SK-N-SH (cell line): ENCODE measurements around the gene TAC4. TPM values are rescaled to one million over a fixed set of nuclear protein-coding genes. Genes with fewer than 3 reads are reported as not detected.

Experiments
- CTCF ChIA-PET: fragments of 300-600, 350-600 bp; formaldehyde crosslinking; extraction: SDS; loops from one replicate; lab custom pipeline; 2021; lab: Yijun Ruan, JAX
- POLR2A ChIA-PET: fragments of 350-600 bp; sonication (Branson Sonifier 250); formaldehyde crosslinking; extraction: SDS; loops from one replicate; lab custom pipeline; 2020; ENCODE audit warnings: antibody characterized with exemption, inconsistent platforms; lab: Yijun Ruan, JAX
- DNase-seq: peaks from one replicate; pipeline ENCODE4 v3.0.0; 2012
- H2AFZ ChIP-seq: fragments of 200-600 bp; sonication (generic); 2 replicates; pipeline ENCODE4 v1.8.1; 2016; ENCODE audit warnings: antibody characterized with exemption, mild to moderate bottlenecking, low read depth
- H3F3A ChIP-seq: fragments of 200-600 bp; sonication (generic); replicated peaks from 2 replicates; pipeline ENCODE3; 2016; ENCODE audit warnings: antibody characterized with exemption, mild to moderate bottlenecking; ENCODE audit not compliant: insufficient read depth
- H3K27ac ChIP-seq, 2 experiments: fragments of 200-500 bp in 1 of 2; fragments of 200-600 bp in 1 of 2; sonication (Bioruptor generic) in 1 of 2; sonication (generic), shearing (Covaris generic) in 1 of 2; 2 replicates each; pipeline versions ENCODE4 v1.5.1 to v1.6.1; 2014 to 2016; ENCODE audit warnings: low read depth in 2 of 2, inconsistent platforms in 1 of 2, low read length in 1 of 2, mild to moderate bottlenecking in 1 of 2, mixed read lengths in 1 of 2
- H3K27me3 ChIP-seq: fragments of 200-600 bp; sonication (generic), shearing (Covaris generic); 2 replicates; pipeline ENCODE4 v1.6.1; 2016; ENCODE audit warnings: mixed run types; ENCODE audit not compliant: insufficient read depth
- H3K36me3 ChIP-seq, 2 experiments: fragments of 200-500 bp in 1 of 2; fragments of 200-600 bp in 1 of 2; sonication (Bioruptor generic) in 1 of 2; sonication (generic) in 1 of 2; replicated peaks in 1 of 2; 2 replicates each; pipeline versions ENCODE3 to v1.5.1; 2014 to 2016; ENCODE audit warnings: low read length in 1 of 2, mild to moderate bottlenecking in 1 of 2; ENCODE audit not compliant: insufficient read depth in 2 of 2, control insufficient read depth in 1 of 2
- H3K4me1 ChIP-seq, 2 experiments: fragments of 200-500 bp in 1 of 2; fragments of 200-600 bp in 1 of 2; sonication (Bioruptor generic) in 1 of 2; sonication (generic), shearing (Covaris generic) in 1 of 2; 2 replicates each; pipeline versions ENCODE4 v1.5.1 to v1.6.1; 2014 to 2016; ENCODE audit warnings: low read depth in 1 of 2, low read length in 1 of 2, mixed run types in 1 of 2; ENCODE audit not compliant: insufficient read depth in 2 of 2, control insufficient read depth in 1 of 2
- H3K4me2 ChIP-seq: fragments of 200-600 bp; sonication (generic), shearing (Covaris generic); 2 replicates; pipeline ENCODE4 v1.6.1; 2017; ENCODE audit warnings: mixed run types
- H3K4me3 ChIP-seq, 2 experiments: fragments of 200-500 bp in 1 of 2; fragments of 200-600 bp in 1 of 2; sonication (Bioruptor generic) in 1 of 2; sonication (generic), shearing (Covaris generic) in 1 of 2; 2 replicates each; pipeline versions ENCODE4 v1.5.1 to v1.8.1; 2014 to 2016; ENCODE audit warnings: low read depth in 2 of 2, inconsistent platforms in 1 of 2, low read length in 1 of 2, mild to moderate bottlenecking in 1 of 2, mixed read lengths in 1 of 2, moderate library complexity in 1 of 2
- H3K79me2 ChIP-seq: fragments of 200-600 bp; sonication (generic); 2 replicates; pipeline ENCODE4 v1.8.1; 2017; ENCODE audit warnings: mild to moderate bottlenecking; ENCODE audit not compliant: insufficient read depth
- H3K9ac ChIP-seq: fragments of 200-600 bp; sonication (generic); 2 replicates; pipeline ENCODE4 v1.6.1; 2017; ENCODE audit warnings: mixed run types
- H3K9me2 ChIP-seq: fragments of 200-600 bp; sonication (generic); 2 replicates; pipeline ENCODE4 v1.6.1; 2017; ENCODE audit warnings: mixed run types
- H3K9me3 ChIP-seq: fragments of 200-600 bp; sonication (generic); 2 replicates; pipeline ENCODE4 v1.6.1; 2017; ENCODE audit warnings: mixed run types, mild to moderate bottlenecking, moderate library complexity
- H4K20me1 ChIP-seq: fragments of 200-600 bp; sonication (generic); 2 replicates; pipeline ENCODE4 v1.6.1; 2017; ENCODE audit warnings: mild to moderate bottlenecking, mixed run types; ENCODE audit not compliant: insufficient read depth
- CHD2 ChIP-seq: fragments of 150-350 bp; IDR thresholded peaks from 2 replicates; pipeline ENCODE4 v1.6.1; 2018; ENCODE audit warnings: low read length; ENCODE audit not compliant: partially characterized antibody
- ELF1 ChIP-seq: IDR thresholded peaks from 2 replicates; pipeline ENCODE4 v1.4.0; 2012
- EZH2phosphoT487 ChIP-seq: fragments of 200-600 bp; sonication (generic); IDR thresholded peaks from 2 replicates; pipeline ENCODE4 v1.6.1; 2017; ENCODE audit warnings: low read depth, mixed run types, mild to moderate bottlenecking, antibody characterized with exemption, moderate library complexity, borderline replicate concordance
- FOSL2 ChIP-seq: IDR thresholded peaks from 2 replicates; pipeline ENCODE4 v1.4.0; 2012; ENCODE audit warnings: low read depth, mild to moderate bottlenecking, moderate library complexity, borderline replicate concordance
- FOXJ3 ChIP-seq: sonication (generic); formaldehyde crosslinking; IDR thresholded peaks from 2 replicates; pipeline ENCODE4 v1.5.1; 2020; ENCODE audit warnings: mild to moderate bottlenecking, missing genetic modification reagents
- FOXM1 ChIP-seq: IDR thresholded peaks from 2 replicates; pipeline ENCODE4 v1.4.0; 2012; ENCODE audit warnings: low read depth, mild to moderate bottlenecking
- NRF1 ChIP-seq: IDR thresholded peaks from 2 replicates; pipeline ENCODE4 v1.6.1; 2012; ENCODE audit warnings: low read depth, mild to moderate bottlenecking, low read length
- POLR2AphosphoS5 ChIP-seq: IDR thresholded peaks from 2 replicates; pipeline ENCODE4 v1.6.1; 2012; ENCODE audit warnings: low read depth, low read length
- RAD21 ChIP-seq: IDR thresholded peaks from 2 replicates; pipeline ENCODE4 v1.6.1; 2012; ENCODE audit warnings: mild to moderate bottlenecking, low read length
- RCOR1 ChIP-seq: fragments of 150-350 bp; IDR thresholded peaks from 2 replicates; pipeline ENCODE4 v1.6.1; 2017; ENCODE audit warnings: antibody characterized with exemption, low read length
- RFX5 ChIP-seq: IDR thresholded peaks from 2 replicates; pipeline ENCODE4 v1.6.1; 2012; ENCODE audit warnings: mild to moderate bottlenecking, improper control_type of control experiment, low read length
- RXRA ChIP-seq: IDR thresholded peaks from 2 replicates; pipeline ENCODE4 v1.4.0; 2012; ENCODE audit warnings: low read depth, mild to moderate bottlenecking, borderline replicate concordance
- SIN3A ChIP-seq: IDR thresholded peaks from 2 replicates; pipeline ENCODE4 v1.6.1; 2012; ENCODE audit warnings: low read depth, mild to moderate bottlenecking, low read length, moderate library complexity, borderline replicate concordance
- SMC3 ChIP-seq: IDR thresholded peaks from 2 replicates; pipeline ENCODE4 v1.6.1; 2012; ENCODE audit warnings: low read depth, low read length, improper control_type of control experiment
- TCF12 ChIP-seq: IDR thresholded peaks from 2 replicates; pipeline ENCODE4 v1.4.0; 2012
- WGBS: methylation state at CpG from one replicate; pipeline ENCODE4 v1.1.6; 2017; ENCODE audit warnings: low lambda C conversion rate; 5-methylcytosine and 5-hydroxymethylcytosine counted together
- polyA plus RNA-seq, 3 experiments: library from polyadenylated mRNA; depleted of rRNA; stranded (reverse); fragments of >200 nt; gene quantifications; 2 replicates each; pipeline ENCODE4 v1.2.3, GENCODE V29; 2012
- TF ChIP-seq, protein P1 (sequence below): IDR thresholded peaks from 2 replicates; pipeline ENCODE4 v1.6.1; 2012; ENCODE audit warnings: mild to moderate bottlenecking, low read depth, low read length, moderate library complexity
- TF ChIP-seq, protein P2 (sequence below): fragments of 200-600 bp; sonication (generic); IDR thresholded peaks from 2 replicates; pipeline ENCODE4 v1.6.1; 2017; ENCODE audit warnings: antibody characterized with exemption, mild to moderate bottlenecking, moderate library complexity
- TF ChIP-seq, protein P3 (sequence below): IDR thresholded peaks from 2 replicates; pipeline ENCODE4 v1.4.0; 2012; ENCODE audit warnings: low read depth, borderline replicate concordance

TAC4 gene
- polyA plus RNA-seq, 1 of the 3 experiments (the other 2 are of a cell fraction), result not detected

DNA sequence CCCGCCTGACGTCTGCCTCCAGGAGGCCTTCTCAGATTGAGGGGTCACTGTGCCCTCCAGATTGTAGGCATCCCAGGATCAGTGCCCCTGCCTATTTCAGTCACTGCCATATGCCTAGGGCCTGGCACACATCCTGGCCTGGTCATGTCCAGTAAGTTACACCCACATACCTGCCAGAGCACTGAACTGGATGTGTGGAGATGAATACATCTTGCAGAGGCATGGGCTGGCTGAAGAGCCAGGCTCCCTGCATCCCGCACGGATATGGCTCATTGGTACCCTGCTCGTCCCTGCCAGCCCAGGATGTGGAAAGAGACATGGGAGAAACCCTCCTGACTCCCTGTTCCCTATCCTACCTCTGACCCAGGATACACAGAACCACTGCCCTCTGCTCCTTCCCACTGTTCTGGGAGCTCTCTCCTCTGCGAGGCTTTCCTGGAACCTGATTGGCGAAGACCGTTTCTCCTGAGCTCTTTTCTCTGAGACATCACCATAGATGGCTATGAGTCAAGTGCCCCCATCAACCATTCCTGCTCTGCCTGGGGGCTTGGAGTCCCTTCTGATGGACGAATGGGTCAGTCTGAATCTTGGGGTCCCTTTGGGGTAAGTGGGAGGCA lies 40.0 kb upstream of the TAC4 start:
- Histone ChIP-seq H3F3A (peaks cover 5% of the 10 kb centered on the region), H3K9me3 (no peaks in the 10 kb centered on the region), H3K4me2 (no peak overlapping the region), H3K9me2 (no peaks in the 10 kb centered on the region), H3K36me3 (no peaks in the 10 kb centered on the region), H3K9ac (no peak overlapping the region), H3K27me3 (peaks cover 83% of the 10 kb centered on the region), H3K79me2 (no peaks in the 10 kb centered on the region), H3K27ac (no peak overlapping the region), H2AFZ (no peak overlapping the region), H4K20me1 (no peaks in the 10 kb centered on the region), H3K4me3 (no peak overlapping the region), H3K4me1 (peaks cover 0 to 3% of the 10 kb centered on the region in 2 experiments; a peak in 1 of 4 replicates)
- TF ChIP-seq FOSL2 (no peak), RCOR1 (no peak), CHD2 (no peak), NRF1 (no peak)
- no peak for DNase-seq
- 66% methylated on average over 9 of the region's 9 CpGs for WGBS
- ChIA-PET POLR2A (no interaction called here), CTCF (interaction anchor here (1.2 to 9.5 kb wide), 5 partner anchors 7 to 108 kb away, joined by 3 to 170 read pairs (median 22); partner anchors contain the start of gene DLX3)

DNA sequence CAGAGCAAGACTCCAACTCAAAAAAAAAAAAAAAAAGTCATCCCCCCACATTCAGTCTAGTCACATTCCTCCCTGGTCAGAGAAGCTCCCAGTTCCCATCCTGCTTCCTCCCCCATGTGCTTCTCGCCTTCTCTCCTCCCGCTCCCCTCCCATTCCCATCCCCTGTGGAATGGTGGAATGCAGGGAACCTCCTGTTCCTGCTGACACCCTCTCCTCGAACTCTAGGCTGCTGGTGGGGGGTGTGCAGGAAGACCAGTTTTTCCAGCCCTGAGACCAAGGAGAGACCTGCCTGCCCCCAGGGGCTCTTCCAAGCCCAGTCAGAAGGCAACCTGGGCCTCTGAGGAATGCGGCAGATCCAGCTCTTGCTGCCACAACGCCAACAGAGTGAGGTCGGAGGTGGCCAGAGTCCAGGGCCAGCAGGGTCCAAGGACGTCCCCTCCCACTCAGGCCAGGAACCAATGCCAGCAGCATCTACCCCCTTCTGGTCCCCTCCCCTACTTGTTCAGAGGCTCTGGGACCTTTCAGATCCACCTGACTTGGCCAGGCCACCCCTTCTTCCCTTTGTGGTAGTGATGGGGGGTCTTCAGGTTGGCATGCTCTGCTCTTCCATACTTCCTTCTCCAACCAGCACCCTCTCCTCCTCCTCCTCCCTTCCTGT lies 39.3 kb upstream of the TAC4 start:
- H4K20me1 ChIP-seq, result no peaks in the 10 kb centered on the region
- peaks cover 5% of the 10 kb centered on the region for H3F3A ChIP-seq
- no peak overlapping the region for H3K4me3 ChIP-seq
- no peak for DNase-seq
- TF ChIP-seq EZH2phosphoT487, result no peak
- no peak for TF ChIP-seq RXRA
- no peak for TF ChIP-seq FOXM1
- TF ChIP-seq FOSL2, result no peak
- TF ChIP-seq, protein P1, sequence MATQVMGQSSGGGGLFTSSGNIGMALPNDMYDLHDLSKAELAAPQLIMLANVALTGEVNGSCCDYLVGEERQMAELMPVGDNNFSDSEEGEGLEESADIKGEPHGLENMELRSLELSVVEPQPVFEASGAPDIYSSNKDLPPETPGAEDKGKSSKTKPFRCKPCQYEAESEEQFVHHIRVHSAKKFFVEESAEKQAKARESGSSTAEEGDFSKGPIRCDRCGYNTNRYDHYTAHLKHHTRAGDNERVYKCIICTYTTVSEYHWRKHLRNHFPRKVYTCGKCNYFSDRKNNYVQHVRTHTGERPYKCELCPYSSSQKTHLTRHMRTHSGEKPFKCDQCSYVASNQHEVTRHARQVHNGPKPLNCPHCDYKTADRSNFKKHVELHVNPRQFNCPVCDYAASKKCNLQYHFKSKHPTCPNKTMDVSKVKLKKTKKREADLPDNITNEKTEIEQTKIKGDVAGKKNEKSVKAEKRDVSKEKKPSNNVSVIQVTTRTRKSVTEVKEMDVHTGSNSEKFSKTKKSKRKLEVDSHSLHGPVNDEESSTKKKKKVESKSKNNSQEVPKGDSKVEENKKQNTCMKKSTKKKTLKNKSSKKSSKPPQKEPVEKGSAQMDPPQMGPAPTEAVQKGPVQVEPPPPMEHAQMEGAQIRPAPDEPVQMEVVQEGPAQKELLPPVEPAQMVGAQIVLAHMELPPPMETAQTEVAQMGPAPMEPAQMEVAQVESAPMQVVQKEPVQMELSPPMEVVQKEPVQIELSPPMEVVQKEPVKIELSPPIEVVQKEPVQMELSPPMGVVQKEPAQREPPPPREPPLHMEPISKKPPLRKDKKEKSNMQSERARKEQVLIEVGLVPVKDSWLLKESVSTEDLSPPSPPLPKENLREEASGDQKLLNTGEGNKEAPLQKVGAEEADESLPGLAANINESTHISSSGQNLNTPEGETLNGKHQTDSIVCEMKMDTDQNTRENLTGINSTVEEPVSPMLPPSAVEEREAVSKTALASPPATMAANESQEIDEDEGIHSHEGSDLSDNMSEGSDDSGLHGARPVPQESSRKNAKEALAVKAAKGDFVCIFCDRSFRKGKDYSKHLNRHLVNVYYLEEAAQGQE, result no peak
- no peak for TF ChIP-seq FOXJ3
- TF ChIP-seq RAD21, result no peak
- TF ChIP-seq CHD2, result no peak
- no peak for TF ChIP-seq POLR2AphosphoS5
- TF ChIP-seq TCF12, result no peak
- no peak for TF ChIP-seq SMC3
- no peak for TF ChIP-seq ELF1
- TF ChIP-seq, protein P2, sequence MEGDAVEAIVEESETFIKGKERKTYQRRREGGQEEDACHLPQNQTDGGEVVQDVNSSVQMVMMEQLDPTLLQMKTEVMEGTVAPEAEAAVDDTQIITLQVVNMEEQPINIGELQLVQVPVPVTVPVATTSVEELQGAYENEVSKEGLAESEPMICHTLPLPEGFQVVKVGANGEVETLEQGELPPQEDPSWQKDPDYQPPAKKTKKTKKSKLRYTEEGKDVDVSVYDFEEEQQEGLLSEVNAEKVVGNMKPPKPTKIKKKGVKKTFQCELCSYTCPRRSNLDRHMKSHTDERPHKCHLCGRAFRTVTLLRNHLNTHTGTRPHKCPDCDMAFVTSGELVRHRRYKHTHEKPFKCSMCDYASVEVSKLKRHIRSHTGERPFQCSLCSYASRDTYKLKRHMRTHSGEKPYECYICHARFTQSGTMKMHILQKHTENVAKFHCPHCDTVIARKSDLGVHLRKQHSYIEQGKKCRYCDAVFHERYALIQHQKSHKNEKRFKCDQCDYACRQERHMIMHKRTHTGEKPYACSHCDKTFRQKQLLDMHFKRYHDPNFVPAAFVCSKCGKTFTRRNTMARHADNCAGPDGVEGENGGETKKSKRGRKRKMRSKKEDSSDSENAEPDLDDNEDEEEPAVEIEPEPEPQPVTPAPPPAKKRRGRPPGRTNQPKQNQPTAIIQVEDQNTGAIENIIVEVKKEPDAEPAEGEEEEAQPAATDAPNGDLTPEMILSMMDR, result no peak
- TF ChIP-seq, protein P3, sequence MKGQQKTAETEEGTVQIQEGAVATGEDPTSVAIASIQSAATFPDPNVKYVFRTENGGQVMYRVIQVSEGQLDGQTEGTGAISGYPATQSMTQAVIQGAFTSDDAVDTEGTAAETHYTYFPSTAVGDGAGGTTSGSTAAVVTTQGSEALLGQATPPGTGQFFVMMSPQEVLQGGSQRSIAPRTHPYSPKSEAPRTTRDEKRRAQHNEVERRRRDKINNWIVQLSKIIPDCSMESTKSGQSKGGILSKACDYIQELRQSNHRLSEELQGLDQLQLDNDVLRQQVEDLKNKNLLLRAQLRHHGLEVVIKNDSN, result no peak
- TF ChIP-seq RFX5, result no peak
- no peak for TF ChIP-seq SIN3A
- no peak for TF ChIP-seq NRF1
- TF ChIP-seq, all 33 proteins: peak for 0
- Histone ChIP-seq H3K27ac (no peak overlapping the region), H3K36me3 (no peaks in the 10 kb centered on the region), H3K4me1 (peaks cover 0 to 6% of the 10 kb centered on the region in 2 experiments; a peak in 1 of 4 replicates), H3K9ac (no peak overlapping the region), H3K27me3 (peaks cover 83% of the 10 kb centered on the region), H2AFZ (no peak overlapping the region), H3K4me2 (no peak overlapping the region), H3K79me2 (no peaks in the 10 kb centered on the region), H3K9me3 (no peaks in the 10 kb centered on the region), H3K9me2 (no peaks in the 10 kb centered on the region)
- POLR2A ChIA-PET, result interaction anchor here (0.7 kb wide), 1 partner anchor 111 kb away, joined by 4 read pairs; no protein-coding TSS in a partner anchor
- CTCF ChIA-PET, result interaction anchor here (1.2 to 9.5 kb wide), 5 partner anchors 9 to 109 kb away, joined by 3 to 170 read pairs (median 8); partner anchors contain the start of gene DLX3
- 64% methylated on average over 7 of the region's 7 CpGs for WGBS
